ENCODE results near the gene IL10.
A peak's percentile ranks its signal among the peaks of the same experiment; 100 is the strongest.

- TF ChIP-seq EZH2 (IDR thresholded peaks at IDR 0.05; ENCODE audit: low read length) (no peak), CTCF (optimal IDR thresholded peaks at IDR 0.05 in 1 of 3, IDR thresholded peaks at IDR 0.05 in 1 of 3, conservative IDR thresholded peaks at IDR 0.05 in 1 of 3; ENCODE audit: extremely low read depth in 1 of 3, insufficient read depth in 2 of 3, low read length in 3 of 3) (peak; percentile 78 to 87 (median 81))
Measured at GRCh38 chr1:206734499-206735142, 37.7 kb downstream of the IL10 start.

Measured in keratinocyte (primary cell).